Mammary microvascular endothelial cell (primary cell): ENCODE measurements around the gene CHMP4B. TPM values are rescaled to one million over a fixed set of nuclear protein-coding genes. Genes with fewer than 3 reads are reported as not detected.

ENCODE experiments used
- total RNA-seq: library from RNA; depleted of rRNA; stranded (reverse); fragments of >200 nt; gene quantifications from 2 replicates; pipeline ENCODE4 v1.2.3, GENCODE V29; 2015

The CHMP4B gene
- total RNA-seq, result 64.1 and 68.0 TPM in 2 replicates

GRCh38 chr20:33810885-33811775 is at the start of gene CHMP4B:
TSS of gene CHMP4B (plus strand) at chr20:33811348. CDS start at chr20:33811469, 121 bp downstream.

Other genes with a start within 250 kb of the CHMP4B start
- 0.05 TPM in 1 of 2 replicates, not detected in the other for gene C20orf144, start 149.0 kb upstream of the CHMP4B start, total RNA-seq
- gene ACTL10, start 144.4 kb upstream of the CHMP4B start, total RNA-seq, result 1.6 and 1.8 TPM in 2 replicates
- 1.7 and 3.5 TPM in 2 replicates for gene NECAB3, start 136.9 kb upstream of the CHMP4B start, total RNA-seq
- gene E2F1, start 125.0 kb upstream of the CHMP4B start, total RNA-seq, result 11.2 and 11.7 TPM in 2 replicates
- 4.3 and 9.2 TPM in 2 replicates for gene PXMP4, start 91.0 kb upstream of the CHMP4B start, total RNA-seq
- 1.6 and 2.4 TPM in 2 replicates for gene ZNF341, start 79.4 kb upstream of the CHMP4B start, total RNA-seq
- 130 and 137 TPM in 2 replicates for gene RALY, start 182.6 kb downstream of the CHMP4B start, total RNA-seq